IMR-90 (cell line): ENCODE data around the gene CACUL1. TPM values are rescaled to one million over a fixed set of nuclear protein-coding genes. Genes with fewer than 3 reads are reported as not detected.

ENCODE experiments used
- ATAC-seq: fragments of 200-7000 bp; cut with Tn5 transposase; 2 replicates; pipeline ENCODE4 v1.9.1; 2020; ENCODE audit warnings: low read depth, mild to moderate bottlenecking, moderate library complexity
- BruUV-seq: library from RNA; stranded (reverse); fragments of 400-500 nt; replicated peaks from 2 replicates; lab custom pipeline; 2021; lab: Mats Ljungman, UMichigan
- CTCF ChIA-PET: fragments of 300-600 bp; formaldehyde crosslinking; extraction: SDS; loops from one replicate; lab custom pipeline; 2021; ENCODE audit warnings: antibody characterized with exemption; lab: Yijun Ruan, JAX
- POLR2A ChIA-PET: fragments of 300-600 bp; sonication (Branson Sonifier 250); formaldehyde crosslinking; loops from one replicate; lab custom pipeline; 2022; ENCODE audit warnings: antibody characterized with exemption; ENCODE audit not compliant: unreplicated experiment; lab: Charles Lee
- DNase-seq: peaks from one replicate; pipeline ENCODE4 v3.0.0; 2013
- H2AFZ ChIP-seq: replicated peaks from 2 replicates; pipeline ENCODE3; 2013; ENCODE audit warnings: low read length, mild to moderate bottlenecking; ENCODE audit not compliant: poor library complexity
- H2AK5ac ChIP-seq: 2 replicates; pipeline ENCODE4 v1.6.1; 2013; ENCODE audit warnings: low read depth, low read length, inconsistent platforms
- H2AK9ac ChIP-seq: replicated peaks from 2 replicates; pipeline ENCODE3; 2013; ENCODE audit warnings: mild to moderate bottlenecking, low read depth, low read length, moderate library complexity; ENCODE audit not compliant: poor library complexity
- H2BK120ac ChIP-seq: 2 replicates; pipeline ENCODE4 v1.6.1; 2013; ENCODE audit warnings: low read depth, low read length, inconsistent platforms
- H2BK15ac ChIP-seq: 3 replicates; pipeline ENCODE4 v1.6.1; 2013; ENCODE audit warnings: low read depth, low read length, inconsistent platforms
- H2BK20ac ChIP-seq: 2 replicates; pipeline ENCODE4 v1.6.1; 2013; ENCODE audit warnings: low read depth, mild to moderate bottlenecking, inconsistent platforms, low read length, moderate library complexity
- H2BK5ac ChIP-seq: 2 replicates; pipeline ENCODE4 v1.6.1; 2013; ENCODE audit warnings: mild to moderate bottlenecking, low read depth, low read length, inconsistent platforms; ENCODE audit not compliant: poor library complexity, severe bottlenecking
- H3K14ac ChIP-seq: replicated peaks from 2 replicates; pipeline ENCODE4 v1.6.1; 2013; ENCODE audit warnings: low read depth, low read length, inconsistent platforms
- H3K18ac ChIP-seq: 2 replicates; pipeline ENCODE4 v1.6.1; 2013; ENCODE audit warnings: low read depth, low read length, control low read depth
- H3K23ac ChIP-seq: 2 replicates; pipeline ENCODE4 v1.6.1; 2013; ENCODE audit warnings: low read depth, low read length, inconsistent platforms
- H3K27ac ChIP-seq: 2 replicates; pipeline ENCODE4 v1.5.1; 2013; ENCODE audit warnings: mild to moderate bottlenecking, control low read depth, low read length; ENCODE audit not compliant: insufficient read depth
- H3K27me3 ChIP-seq: 2 replicates; pipeline ENCODE4 v1.6.1; 2013; ENCODE audit warnings: low read length; ENCODE audit not compliant: control insufficient read depth, insufficient read depth
- H3K36me3 ChIP-seq: 2 replicates; pipeline ENCODE4 v1.6.1; 2013; ENCODE audit warnings: low read length, mixed read lengths; ENCODE audit not compliant: control insufficient read depth, insufficient read depth
- H3K4ac ChIP-seq: 2 replicates; pipeline ENCODE4 v1.6.1; 2013; ENCODE audit warnings: low read depth, low read length, inconsistent platforms
- H3K4me1 ChIP-seq: 2 replicates; pipeline ENCODE4 v1.6.1; 2013; ENCODE audit warnings: low read length, mixed read lengths; ENCODE audit not compliant: control insufficient read depth, insufficient read depth
- H3K4me2 ChIP-seq: 2 replicates; pipeline ENCODE4 v1.6.1; 2013; ENCODE audit warnings: low read depth, mild to moderate bottlenecking, control low read depth, low read length, moderate library complexity
- H3K4me3 ChIP-seq: 2 replicates; pipeline ENCODE4 v1.5.1; 2013; ENCODE audit warnings: low read depth, mild to moderate bottlenecking, control low read depth, low read length, moderate library complexity; ENCODE audit not compliant: insufficient read depth
- H3K56ac ChIP-seq: 2 replicates; pipeline ENCODE4 v1.6.1; 2013; ENCODE audit warnings: low read length, inconsistent platforms; ENCODE audit not compliant: insufficient read depth; ENCODE audit errors: extremely low read depth
- H3K79me1 ChIP-seq, 2 experiments: 2 replicates each; pipeline ENCODE4 v1.6.1; 2013; ENCODE audit warnings: low read length in 2 of 2, inconsistent platforms in 1 of 2, low read depth in 1 of 2
- H3K9ac ChIP-seq: 2 replicates; pipeline ENCODE4 v1.6.1; 2013; ENCODE audit warnings: low read depth, low read length, control low read depth
- H3K9me1 ChIP-seq: 2 replicates; pipeline ENCODE4 v1.6.1; 2013; ENCODE audit warnings: low read length, inconsistent platforms; ENCODE audit not compliant: insufficient read depth
- H3K9me3 ChIP-seq: 2 replicates; pipeline ENCODE4 v1.6.1; 2013; ENCODE audit warnings: low read length; ENCODE audit not compliant: control insufficient read depth, insufficient read depth
- H4K20me1 ChIP-seq: 2 replicates; pipeline ENCODE4 v1.6.1; 2013; ENCODE audit warnings: low read length, inconsistent platforms; ENCODE audit not compliant: insufficient read depth
- H4K5ac ChIP-seq: 2 replicates; pipeline ENCODE4 v1.6.1; 2013; ENCODE audit warnings: mild to moderate bottlenecking, low read depth, low read length, control low read depth
- H4K8ac ChIP-seq, 2 experiments: 2 replicates each; pipeline ENCODE4 v1.6.1; 2013; ENCODE audit warnings: low read depth in 2 of 2, low read length in 2 of 2, control low read depth in 1 of 2, inconsistent platforms in 1 of 2
- H4K91ac ChIP-seq: 2 replicates; pipeline ENCODE4 v1.6.1; 2013; ENCODE audit warnings: low read depth, low read length, inconsistent platforms; ENCODE audit not compliant: insufficient read depth
- BHLHE40 ChIP-seq: fragments of 150-350 bp; IDR thresholded peaks from 2 replicates; pipeline ENCODE4 v1.6.1; 2016; ENCODE audit warnings: mild to moderate bottlenecking, low read depth, low read length
- CEBPB ChIP-seq: IDR thresholded peaks from 2 replicates; pipeline ENCODE4 v1.6.1; 2012; ENCODE audit warnings: low read depth, low read length, improper control_type of control experiment
- CHD1 ChIP-seq: IDR thresholded peaks from 2 replicates; pipeline ENCODE4 v1.6.1; 2012; ENCODE audit warnings: low read depth, low read length, improper control_type of control experiment
- CTCF ChIP-seq: conservative IDR thresholded peaks from 2 replicates; pipeline ENCODE4 v1.5.1; 2012; ENCODE audit warnings: mild to moderate bottlenecking, low read depth, low read length, improper control_type of control experiment
- ELK1 ChIP-seq: fragments of 150-350 bp; IDR thresholded peaks from 2 replicates; pipeline ENCODE4 v1.6.1; 2016; ENCODE audit warnings: low read depth, mild to moderate bottlenecking, low read length, moderate library complexity, borderline replicate concordance
- FOS ChIP-seq: fragments of 150-350 bp; IDR thresholded peaks from 2 replicates; pipeline ENCODE4 v1.6.1; 2016; ENCODE audit warnings: low read depth, low read length
- MAFK ChIP-seq: IDR thresholded peaks from 2 replicates; pipeline ENCODE4 v1.6.1; 2012; ENCODE audit warnings: low read depth, low read length, improper control_type of control experiment
- MAZ ChIP-seq: IDR thresholded peaks from 2 replicates; pipeline ENCODE4 v1.6.1; 2012; ENCODE audit warnings: low read depth, mild to moderate bottlenecking, low read length, improper control_type of control experiment, moderate library complexity, borderline replicate concordance
- MXI1 ChIP-seq: IDR thresholded peaks from 2 replicates; pipeline ENCODE4 v1.6.1; 2012; ENCODE audit warnings: low read depth, mild to moderate bottlenecking, low read length, moderate library complexity, borderline replicate concordance
- NFE2L2 ChIP-seq: fragments of 150-350 bp; IDR thresholded peaks from 2 replicates; pipeline ENCODE4 v1.6.1; 2016; ENCODE audit warnings: low read depth, mild to moderate bottlenecking, low read length
- RCOR1 ChIP-seq: IDR thresholded peaks from 2 replicates; pipeline ENCODE4 v1.6.1; 2012; ENCODE audit warnings: mild to moderate bottlenecking, low read length, improper control_type of control experiment; ENCODE audit not compliant: insufficient replicate concordance
- RFX5 ChIP-seq: IDR thresholded peaks from 2 replicates; pipeline ENCODE4 v1.8.0; 2012; ENCODE audit warnings: low read depth, mild to moderate bottlenecking, low read length, moderate library complexity
- SMC3 ChIP-seq: fragments of 150-350 bp; IDR thresholded peaks from 2 replicates; pipeline ENCODE4 v1.6.1; 2016; ENCODE audit warnings: low read depth, mild to moderate bottlenecking, antibody characterized with exemption, low read length, moderate library complexity
- USF2 ChIP-seq: fragments of 150-350 bp; IDR thresholded peaks from 2 replicates; pipeline ENCODE4 v1.6.1; 2017; ENCODE audit warnings: mild to moderate bottlenecking, antibody characterized with exemption, low read length, low read depth
- WGBS, 2 experiments: methylation state at CpG; one replicate each; pipeline versions ENCODE4 v1.1.5 to v1.1.7; 2013; ENCODE audit warnings: missing lambda C conversion rate in 2 of 2; ENCODE audit not compliant: insufficient read length in 1 of 2; ENCODE audit errors: extremely low coverage in 2 of 2; 5-methylcytosine and 5-hydroxymethylcytosine counted together
- dilution Hi-C: fragments of 300-500 bp; cut with HindIII; formaldehyde crosslinking; loops from one replicate; pipeline ENCODE4 v1.14.3; 2018; ENCODE audit warnings: low sequenced_read_pairs; ENCODE audit not compliant: unreplicated experiment
- in situ Hi-C: fragments of 300-500 bp; cut with MboI; formaldehyde crosslinking; loops from 3 replicates; pipeline ENCODE4 v1.14.3; 2019; ENCODE audit warnings: low sequenced_read_pairs, inconsistent platforms, mixed read lengths
- intact Hi-C: fragments of 100-400 bp; cut with micrococcal nuclease; formaldehyde crosslinking; loops from 2 replicates; pipeline ENCODE4 v1.10.0; 2022
- polyA plus RNA-seq, 3 experiments: library from polyadenylated mRNA; depleted of rRNA; stranded (reverse); fragments of >200 nt; gene quantifications; 2 replicates each; pipeline ENCODE4 v1.2.3, GENCODE V29; 2012; ENCODE audit warnings: low replicate concordance in 1 of 3
- total RNA-seq: library from RNA; depleted of rRNA; stranded (reverse); fragments of >200 nt; gene quantifications from 2 replicates; pipeline ENCODE4 v1.2.3, GENCODE V29; 2012

The CACUL1 gene
- total and polyA plus RNA-seq, 2 of the 4 experiments (the other 2 are of a cell fraction) = 5.3 to 23.5 TPM

- H2BK15ac ChIP-seq = no peak overlapping the region
- no peaks in the 10 kb centered on the region for H3K9me3 ChIP-seq
- no peak overlapping the region for H2AK9ac ChIP-seq
- no peak overlapping the region for H2BK120ac ChIP-seq
- BruUV-seq = no TSS peak
- H3K4me1 ChIP-seq = no peaks in the 10 kb centered on the region
- H3K14ac ChIP-seq = no peak overlapping the region
- no peaks in the 10 kb centered on the region for H4K20me1 ChIP-seq
- H3K4me2 ChIP-seq = no peak overlapping the region
- ChIA-PET POLR2A (interaction anchor here (0.6 kb wide), 1 partner anchor 58 kb away, joined by 3 read pairs; no protein-coding TSS in a partner anchor), CTCF (no interaction called here)
- peak overlapping the region; percentile 51 for H2AFZ ChIP-seq
- no peak overlapping the region for H3K23ac ChIP-seq
- no peak for TF ChIP-seq RCOR1
- no peak for TF ChIP-seq USF2
- TF ChIP-seq RFX5 = no peak
- TF ChIP-seq ELK1 = no peak
- TF ChIP-seq CHD1 = no peak
- TF ChIP-seq MAZ = no peak
- no peak for TF ChIP-seq NFE2L2
- no peak for TF ChIP-seq SMC3
- no peak for TF ChIP-seq CTCF
- TF ChIP-seq MXI1 = no peak
- TF ChIP-seq BHLHE40 = no peak
- TF ChIP-seq MAFK = no peak
- TF ChIP-seq CEBPB = no peak
- no peak for TF ChIP-seq FOS
- H3K79me1 ChIP-seq = no peaks in the 10 kb centered on the region
- H4K5ac ChIP-seq = no peak overlapping the region
- dilution Hi-C loops (no loop called here), in situ Hi-C loops (no loop called here), intact Hi-C loops (no loop called here)
- WGBS, 2 experiments = no CpG with 5 or more reads among the region's 7 CpGs
- no peak overlapping the region for H3K4me3 ChIP-seq
- H3K18ac ChIP-seq = no peak overlapping the region
- no peak overlapping the region for H3K27ac ChIP-seq
- H2BK5ac ChIP-seq = no peak overlapping the region
- no peak overlapping the region for H4K8ac ChIP-seq
- no peak overlapping the region for H2AK5ac ChIP-seq
- no peak for ATAC-seq
- H4K91ac ChIP-seq = no peak overlapping the region
- peaks cover 5% of the 10 kb centered on the region for H3K27me3 ChIP-seq
- no peak overlapping the region for H3K4ac ChIP-seq
- H3K36me3 ChIP-seq = no peaks in the 10 kb centered on the region
- H3K9me1 ChIP-seq = no peaks in the 10 kb centered on the region
- DNase-seq = no peak
- no peak overlapping the region for H3K9ac ChIP-seq
- no peak overlapping the region for H2BK20ac ChIP-seq
- no peak overlapping the region for H3K56ac ChIP-seq
Measured at GRCh38 chr10:118778727-118779126, 24.0 kb upstream of the CACUL1 start.
